ENCODE data around the gene MASP1.
"Not testable (repeated sequence)": the region's sequence is repeated elsewhere in the genome, so short reads cannot be mapped to it uniquely, and the experiment has no call there.

The MASP1 gene

GRCh38 chr3:187264911-187265310 lies 26.6 kb downstream of the MASP1 start:
- no peak for DNase-seq (ENCODE audit: low spot score)

- DNase-seq (ENCODE audit: low spot score) = no peak
These were observed 27.5 kb downstream of the MASP1 start for GRCh38 chr3:187264021-187264420.

- DNase-seq (ENCODE audit: low spot score) = no peak
These were observed 28.3 kb downstream of the MASP1 start for GRCh38 chr3:187263270-187263669.

GRCh38 chr3:187262360-187262759 lies 29.2 kb downstream of the MASP1 start:
- DNase-seq (ENCODE audit: low spot score) = no peak

GRCh38 chr3:187261541-187261969 lies 30.0 kb downstream of the MASP1 start:
- DNase-seq (ENCODE audit: low spot score) = no peak

- DNase-seq (ENCODE audit: low spot score) = no peak
These were observed 32.4 kb downstream of the MASP1 start for GRCh38 chr3:187259171-187259570.

GRCh38 chr3:187257992-187258692 lies 33.4 kb downstream of the MASP1 start:
- no peak for DNase-seq (ENCODE audit: low spot score)

GRCh38 chr3:187257471-187257870 lies 34.1 kb downstream of the MASP1 start:
- DNase-seq (ENCODE audit: low spot score) = no peak

GRCh38 chr3:187256051-187256616 lies 35.4 kb downstream of the MASP1 start:
- DNase-seq (ENCODE audit: low spot score) = no peak

GRCh38 chr3:187255314-187255713 lies 36.2 kb downstream of the MASP1 start:
- DNase-seq (ENCODE audit: low spot score) = no peak

- no peak for DNase-seq (ENCODE audit: low spot score)
These were observed 39.2 kb downstream of the MASP1 start for GRCh38 chr3:187252311-187252710.

- no peak for DNase-seq (ENCODE audit: low spot score)
These were observed 39.9 kb downstream of the MASP1 start for GRCh38 chr3:187251599-187251998.

GRCh38 chr3:187247398-187247797 lies 44.1 kb downstream of the MASP1 start:
- peak; percentile 31 for DNase-seq (ENCODE audit: low spot score)

- DNase-seq (ENCODE audit: low spot score) = no peak
These were observed 47.5 kb downstream of the MASP1 start for GRCh38 chr3:187243933-187244524.

- no peak for DNase-seq (ENCODE audit: low spot score)
These were observed 48.6 kb downstream of the MASP1 start for GRCh38 chr3:187242900-187243299.

GRCh38 chr3:187242435-187242834 lies 49.1 kb downstream of the MASP1 start:
- DNase-seq (ENCODE audit: low spot score) = no peak

- DNase-seq (ENCODE audit: low spot score) = not testable (repeated sequence)
These were observed 52.7 kb downstream of the MASP1 start for GRCh38 chr3:187238835-187239234.

- no peak for DNase-seq (ENCODE audit: low spot score)
These were observed 53.3 kb downstream of the MASP1 start for GRCh38 chr3:187238239-187238638.

GRCh38 chr3:187237741-187238140 lies 53.8 kb downstream of the MASP1 start:
- DNase-seq (ENCODE audit: low spot score) = no peak

GRCh38 chr3:187236962-187237361 lies 54.6 kb downstream of the MASP1 start:
- no peak for DNase-seq (ENCODE audit: low spot score)

- no peak for DNase-seq (ENCODE audit: low spot score)
These were observed 61.5 kb downstream of the MASP1 start for GRCh38 chr3:187230011-187230410.

- DNase-seq (ENCODE audit: low spot score) = no peak
These were observed 62.8 kb downstream of the MASP1 start for GRCh38 chr3:187228740-187229139.

GRCh38 chr3:187227658-187228258 lies 63.8 kb downstream of the MASP1 start:
- no peak for DNase-seq (ENCODE audit: low spot score)

All from activated CD4-positive, alpha-beta T cell treated with anti-CD3 and anti-CD28 coated beads, Interleukin-2, Interleukin-4, amounts not matched to agents 100 ng/mL and 50 ng/mL, durations not matched to agents 16 hours and 8 hours (primary cell).